Gastroesophageal sphincter (tissue), 3 donors: ENCODE data around the gene BIN2.
"Not testable (repeated sequence)": the region's sequence is repeated elsewhere in the genome, so short reads cannot be mapped to it uniquely, and the experiment has no call there.

ENCODE experiments used
- POLR2AphosphoS5 ChIP-seq: sonication (generic); formaldehyde crosslinking; IDR thresholded peaks from one replicate; pipeline ENCODE4 v1.6.1; 2017; ENCODE audit warnings: antibody characterized with exemption
- TF ChIP-seq, protein P1 (sequence below), 4 experiments: fragments of 200-600 bp in 2 of 4; fragments of 450-650 bp in 2 of 4; sonication (generic) in 1 of 4; IDR thresholded peaks; one replicate each; pipeline ENCODE4 v1.5.1; 2017 to 2019; ENCODE audit warnings: antibody characterized with exemption in 4 of 4, mild to moderate bottlenecking in 2 of 4, moderate library complexity in 2 of 4

DNA sequence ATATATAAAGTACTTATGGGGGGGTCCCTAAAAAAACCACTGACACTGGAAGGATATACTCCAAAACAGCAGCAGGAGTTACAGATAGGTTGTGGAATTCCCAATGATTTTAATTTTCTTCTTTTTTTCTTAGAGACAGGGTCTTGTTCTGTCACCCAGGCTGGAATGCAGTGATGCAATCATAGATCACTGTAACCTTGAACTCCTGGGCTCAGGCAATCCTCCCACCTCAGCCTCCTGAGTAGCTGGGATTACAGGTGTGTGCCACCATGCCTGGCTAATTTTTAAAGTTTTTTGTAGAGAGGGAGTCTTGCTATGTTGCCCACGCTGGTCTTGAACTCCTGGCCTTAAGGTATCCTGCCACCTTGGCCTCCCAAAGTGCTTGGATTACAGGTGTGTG is 64.4 kb downstream of the BIN2 start:
- TF ChIP-seq, protein P1, sequence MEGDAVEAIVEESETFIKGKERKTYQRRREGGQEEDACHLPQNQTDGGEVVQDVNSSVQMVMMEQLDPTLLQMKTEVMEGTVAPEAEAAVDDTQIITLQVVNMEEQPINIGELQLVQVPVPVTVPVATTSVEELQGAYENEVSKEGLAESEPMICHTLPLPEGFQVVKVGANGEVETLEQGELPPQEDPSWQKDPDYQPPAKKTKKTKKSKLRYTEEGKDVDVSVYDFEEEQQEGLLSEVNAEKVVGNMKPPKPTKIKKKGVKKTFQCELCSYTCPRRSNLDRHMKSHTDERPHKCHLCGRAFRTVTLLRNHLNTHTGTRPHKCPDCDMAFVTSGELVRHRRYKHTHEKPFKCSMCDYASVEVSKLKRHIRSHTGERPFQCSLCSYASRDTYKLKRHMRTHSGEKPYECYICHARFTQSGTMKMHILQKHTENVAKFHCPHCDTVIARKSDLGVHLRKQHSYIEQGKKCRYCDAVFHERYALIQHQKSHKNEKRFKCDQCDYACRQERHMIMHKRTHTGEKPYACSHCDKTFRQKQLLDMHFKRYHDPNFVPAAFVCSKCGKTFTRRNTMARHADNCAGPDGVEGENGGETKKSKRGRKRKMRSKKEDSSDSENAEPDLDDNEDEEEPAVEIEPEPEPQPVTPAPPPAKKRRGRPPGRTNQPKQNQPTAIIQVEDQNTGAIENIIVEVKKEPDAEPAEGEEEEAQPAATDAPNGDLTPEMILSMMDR (IDR thresholded peaks at IDR 0.05) = not testable (repeated sequence)
- TF ChIP-seq POLR2AphosphoS5 = not testable (repeated sequence)
